Mucosa of descending colon (tissue), 3 donors: ENCODE data around the gene PURB. TPM values are rescaled to one million over a fixed set of nuclear protein-coding genes. Genes with fewer than 3 reads are reported as not detected.

Source experiments
- ATAC-seq: fragments of 200-7000 bp; cut with Tn5 transposase; one replicate; pipeline ENCODE4 v1.9.1; 2020; ENCODE audit warnings: mild to moderate bottlenecking, moderate library complexity
- DNase-seq, 3 donors: peaks; one replicate each; pipeline ENCODE4 v3.0.0-alpha.2; 2020
- H3K36me3 ChIP-seq: fragments of 200-600 bp; one replicate; pipeline ENCODE4 v1.8.0; 2021; ENCODE audit warnings: low read depth, mild to moderate bottlenecking
- H3K4me1 ChIP-seq: fragments of 200-600 bp; one replicate; pipeline ENCODE4 v1.8.0; 2021; ENCODE audit warnings: low read depth, mild to moderate bottlenecking
- H3K4me3 ChIP-seq: fragments of 200-600 bp; one replicate; pipeline ENCODE4 v1.8.0; 2021; ENCODE audit warnings: mild to moderate bottlenecking
- H3K9me3 ChIP-seq: fragments of 200-600 bp; one replicate; pipeline ENCODE4 v1.8.0; 2021; ENCODE audit warnings: mild to moderate bottlenecking
- CTCF ChIP-seq: fragments of 200-600 bp; IDR thresholded peaks from one replicate; pipeline ENCODE4 v1.8.0; 2022; ENCODE audit warnings: antibody characterized with exemption, mild to moderate bottlenecking
- intact Hi-C, 2 donors: fragments of 100-400 bp; cut with DNase I in 1 of 2; cut with micrococcal nuclease in 1 of 2; formaldehyde crosslinking; loops; one replicate each; pipeline versions ENCODE4 v1.11.0 to v1.11.1; 2022; cut with DNase I, micrococcal nuclease
- total RNA-seq, 3 donors: library from RNA; stranded (reverse); fragmentation: NEBNext Ultra II Directional in 2 of 3; extraction: Animal tissue kit (Norgen Biotek cat#: 25700) in 2 of 3; gene quantifications; one replicate each; pipeline versions ENCODE4 v1.2.1 to v1.2.4, GENCODE V29; 2021 to 2023
- donor health status: DM: no; HTN: no; CAD: no; lungs with moderate emphysema.
- donor health status: DM: no; HTN: no; CAD: no.
- donor health status: DM: no; HTN: yes; CAD: no.

PURB gene
- total RNA-seq, 3 donors from 2014 or later, result 18.5 to 47.1 (median 20.1) TPM

- no peaks in the 10 kb centered on the region for H3K9me3 ChIP-seq
- H3K4me3 ChIP-seq, result no peak overlapping the region
- DNase-seq (no peak), ATAC-seq (no peak)
- no peak for TF ChIP-seq CTCF
- H3K4me1 ChIP-seq, result no peaks in the 10 kb centered on the region
- H3K36me3 ChIP-seq, result no peaks in the 10 kb centered on the region
- intact Hi-C loops, result no loop called here
Measured at GRCh38 chr7:44899443-44899842, 14.1 kb upstream of the PURB start.

- H3K36me3 ChIP-seq, result no peaks in the 10 kb centered on the region
- H3K9me3 ChIP-seq, result no peaks in the 10 kb centered on the region
- no peak overlapping the region for H3K4me3 ChIP-seq
- ATAC-seq (no peak), DNase-seq (no peak)
- H3K4me1 ChIP-seq, result no peaks in the 10 kb centered on the region
- intact Hi-C loops, result no loop called here
- no peak for TF ChIP-seq CTCF
Measured at GRCh38 chr7:44898039-44898438, 12.7 kb upstream of the PURB start.

GRCh38 chr7:44897309-44897708 lies 12.0 kb upstream of the PURB start:
- Histone ChIP-seq H3K9me3 (no peaks in the 10 kb centered on the region), H3K36me3 (no peaks in the 10 kb centered on the region), H3K4me3 (no peak overlapping the region), H3K4me1 (no peaks in the 10 kb centered on the region)
- DNase-seq (no peak), ATAC-seq (no peak)
- intact Hi-C loops, result no loop called here
- TF ChIP-seq CTCF, result no peak

GRCh38 chr7:44894888-44895580 lies 9.7 kb upstream of the PURB start:
- DNase-seq, result no peak
- ATAC-seq, result no peak
- no peaks in the 10 kb centered on the region for H3K4me1 ChIP-seq
- no peaks in the 10 kb centered on the region for H3K36me3 ChIP-seq
- no peak for TF ChIP-seq CTCF
- H3K9me3 ChIP-seq, result no peaks in the 10 kb centered on the region
- no peak overlapping the region for H3K4me3 ChIP-seq
- intact Hi-C loops, result no loop called here

- H3K36me3 ChIP-seq, result no peaks in the 10 kb centered on the region
- no peak for DNase-seq
- H3K4me1 ChIP-seq, result no peaks in the 10 kb centered on the region
- intact Hi-C loops, result no loop called here
- ATAC-seq, result no peak
- H3K4me3 ChIP-seq, result no peak overlapping the region
- H3K9me3 ChIP-seq, result no peaks in the 10 kb centered on the region
- no peak for TF ChIP-seq CTCF
Measured at GRCh38 chr7:44893710-44894234, 8.4 kb upstream of the PURB start.
